Measurements from ENCODE around the gene PHKA2. TPM values are rescaled to one million over a fixed set of nuclear protein-coding genes. Genes with fewer than 3 reads are reported as not detected.
A peak's percentile ranks its signal among the peaks of the same experiment; 100 is the strongest.

The PHKA2 gene
- total RNA-seq, 1 experiment from 2014 or later: 24.6 TPM

GRCh38 chrX:18883961-18884765 lies 99.8 kb downstream of the PHKA2 start:
- H3K4me2 ChIP-seq (ENCODE audit: low read length): no peak overlapping the region
- H3K9ac ChIP-seq (ENCODE audit: low read length): no peak overlapping the region
- ChIA-PET POLR2A (ENCODE audit: unreplicated experiment) (no interaction called here), CTCF (no interaction called here)
- H3K9me2 ChIP-seq (replicated peaks; ENCODE audit: low read length): no peaks in the 10 kb centered on the region
- no peaks in the 10 kb centered on the region for H3K36me3 ChIP-seq (ENCODE audit: low read depth, low read length)
- no peak overlapping the region for H3K4me3 ChIP-seq (ENCODE audit: low read length)
- H3F3A ChIP-seq (ENCODE audit: low read length, unreplicated experiment): no peaks in the 10 kb centered on the region
- TF ChIP-seq EZH2phosphoT487 (IDR thresholded peaks at IDR 0.05; ENCODE audit: borderline replicate concordance, low read length) (no peak), EZH2 (IDR thresholded peaks at IDR 0.05; ENCODE audit: low read length, unreplicated experiment) (no peak)
- TF ChIP-seq, protein P1, sequence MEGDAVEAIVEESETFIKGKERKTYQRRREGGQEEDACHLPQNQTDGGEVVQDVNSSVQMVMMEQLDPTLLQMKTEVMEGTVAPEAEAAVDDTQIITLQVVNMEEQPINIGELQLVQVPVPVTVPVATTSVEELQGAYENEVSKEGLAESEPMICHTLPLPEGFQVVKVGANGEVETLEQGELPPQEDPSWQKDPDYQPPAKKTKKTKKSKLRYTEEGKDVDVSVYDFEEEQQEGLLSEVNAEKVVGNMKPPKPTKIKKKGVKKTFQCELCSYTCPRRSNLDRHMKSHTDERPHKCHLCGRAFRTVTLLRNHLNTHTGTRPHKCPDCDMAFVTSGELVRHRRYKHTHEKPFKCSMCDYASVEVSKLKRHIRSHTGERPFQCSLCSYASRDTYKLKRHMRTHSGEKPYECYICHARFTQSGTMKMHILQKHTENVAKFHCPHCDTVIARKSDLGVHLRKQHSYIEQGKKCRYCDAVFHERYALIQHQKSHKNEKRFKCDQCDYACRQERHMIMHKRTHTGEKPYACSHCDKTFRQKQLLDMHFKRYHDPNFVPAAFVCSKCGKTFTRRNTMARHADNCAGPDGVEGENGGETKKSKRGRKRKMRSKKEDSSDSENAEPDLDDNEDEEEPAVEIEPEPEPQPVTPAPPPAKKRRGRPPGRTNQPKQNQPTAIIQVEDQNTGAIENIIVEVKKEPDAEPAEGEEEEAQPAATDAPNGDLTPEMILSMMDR (conservative IDR thresholded peaks at IDR 0.05; ENCODE audit: low read depth, low read length): no peak
- intact Hi-C loops (cut with micrococcal nuclease): no loop called here
- H3K27me3 ChIP-seq (ENCODE audit: low read length): no peaks in the 10 kb centered on the region
- DNase-seq (no peak), ATAC-seq (no peak)
- H3K9me3 ChIP-seq (ENCODE audit: low read length): no peaks in the 10 kb centered on the region
- no peak overlapping the region for H3K27ac ChIP-seq (ENCODE audit: low read length)
- BruUV-seq (replicated peaks): no TSS peak
- peaks cover 20% of the 10 kb centered on the region for H3K4me1 ChIP-seq (ENCODE audit: insufficient read depth, low read length)
- H3K79me2 ChIP-seq (ENCODE audit: low read length): no peaks in the 10 kb centered on the region
- H4K20me1 ChIP-seq (ENCODE audit: low read length): no peaks in the 10 kb centered on the region
- H2AFZ ChIP-seq (ENCODE audit: low read length): no peak overlapping the region

DNA sequence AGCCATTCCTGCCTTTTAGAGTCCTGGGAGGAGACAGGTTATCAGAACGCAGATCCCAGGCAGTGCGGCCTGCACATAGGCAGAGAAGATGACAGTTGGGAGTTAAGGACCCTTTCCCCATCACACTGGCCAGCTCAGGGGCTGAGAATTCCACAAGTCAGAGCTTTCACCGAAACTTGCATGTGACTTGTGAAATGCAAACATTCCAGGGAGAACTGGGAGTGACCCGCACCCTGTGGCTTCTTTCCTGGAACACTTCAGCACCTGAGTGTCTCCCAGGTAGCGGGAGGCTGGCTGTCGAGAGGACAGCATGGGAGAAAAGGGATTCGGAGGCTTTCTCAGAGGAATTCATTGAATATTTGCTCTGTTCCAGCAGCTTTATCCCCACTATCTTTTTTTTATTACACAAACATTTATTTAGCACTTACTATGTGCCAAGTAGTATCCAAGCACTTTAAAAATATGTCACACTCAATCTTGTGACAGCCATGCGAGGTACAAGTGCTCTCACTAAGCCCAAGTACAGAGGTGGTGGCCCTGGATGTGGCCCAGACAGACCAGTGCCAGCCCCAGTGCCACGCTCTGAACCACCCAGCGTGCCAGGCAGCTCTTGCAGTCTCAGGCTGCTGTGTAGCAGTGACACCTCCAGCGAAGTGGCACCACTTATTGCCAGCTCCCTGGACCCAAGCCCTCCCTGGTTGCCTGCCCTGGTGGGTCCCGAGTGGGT lies 100.5 kb downstream of the PHKA2 start:
- H3F3A ChIP-seq (ENCODE audit: low read length, unreplicated experiment): no peaks in the 10 kb centered on the region
- no TSS peak for BruUV-seq (replicated peaks)
- CTCF ChIA-PET: no interaction called here

DNA sequence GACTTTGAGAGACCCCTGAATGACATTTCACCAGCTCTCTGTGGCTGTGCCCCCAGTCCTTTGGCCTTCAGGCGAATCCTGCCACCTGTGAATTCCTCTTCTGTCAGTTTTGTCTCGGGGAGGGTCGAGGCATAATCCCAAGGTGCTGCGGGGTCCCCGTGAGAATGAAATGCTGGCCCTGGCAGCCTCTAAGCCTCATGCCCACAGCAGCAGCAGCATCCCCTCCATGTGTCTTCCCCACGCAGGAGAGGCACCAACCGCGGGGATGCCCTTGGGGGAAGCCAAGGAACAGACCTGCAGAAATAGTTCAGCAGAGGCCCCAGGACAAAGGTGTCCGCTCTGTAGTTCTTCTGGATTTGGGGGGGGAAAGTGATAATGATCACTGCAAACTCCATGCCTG lies 104.8 kb downstream of the PHKA2 start:
- TF ChIP-seq EZH2 (IDR thresholded peaks at IDR 0.05; ENCODE audit: low read length, unreplicated experiment): no peak
- no peaks in the 10 kb centered on the region for H3K4me1 ChIP-seq (ENCODE audit: insufficient read depth, low read length)
- ChIA-PET POLR2A (ENCODE audit: unreplicated experiment) (no interaction called here), CTCF (no interaction called here)
- intact Hi-C loops (cut with micrococcal nuclease): no loop called here
- no peak overlapping the region for H3K4me3 ChIP-seq (ENCODE audit: low read length)
- no peaks in the 10 kb centered on the region for H3K9me3 ChIP-seq (ENCODE audit: low read length)
- H4K20me1 ChIP-seq (ENCODE audit: low read length): no peaks in the 10 kb centered on the region
- no peak overlapping the region for H2AFZ ChIP-seq (ENCODE audit: low read length)
- H3K27ac ChIP-seq (ENCODE audit: low read length): no peak overlapping the region
- no peaks in the 10 kb centered on the region for H3K27me3 ChIP-seq (ENCODE audit: low read length)
- no peaks in the 10 kb centered on the region for H3K9me2 ChIP-seq (replicated peaks; ENCODE audit: low read length)
- DNase-seq (no peak), ATAC-seq (no peak)
- H3K79me2 ChIP-seq (ENCODE audit: low read length): no peaks in the 10 kb centered on the region
- no peaks in the 10 kb centered on the region for H3F3A ChIP-seq (ENCODE audit: low read length, unreplicated experiment)
- no TSS peak for BruUV-seq (replicated peaks)
- no peak overlapping the region for H3K9ac ChIP-seq (ENCODE audit: low read length)
- H3K4me2 ChIP-seq (ENCODE audit: low read length): no peak overlapping the region
- no peaks in the 10 kb centered on the region for H3K36me3 ChIP-seq (ENCODE audit: low read depth, low read length)

More for the DNA sequence above, 100.5 kb downstream of the PHKA2 start:
- intact Hi-C loops (cut with micrococcal nuclease): no loop called here
- no peak overlapping the region for H3K4me3 ChIP-seq (ENCODE audit: low read length)
- no peak overlapping the region for H3K4me2 ChIP-seq (ENCODE audit: low read length)
- peak; percentile 19 for DNase-seq
- ATAC-seq: no peak
- H3K27ac ChIP-seq (ENCODE audit: low read length): no peak overlapping the region
- no peak for TF ChIP-seq EZH2 (IDR thresholded peaks at IDR 0.05; ENCODE audit: low read length, unreplicated experiment)
- H3K36me3 ChIP-seq (ENCODE audit: low read depth, low read length): no peaks in the 10 kb centered on the region
- no peaks in the 10 kb centered on the region for H4K20me1 ChIP-seq (ENCODE audit: low read length)
- no peaks in the 10 kb centered on the region for H3K27me3 ChIP-seq (ENCODE audit: low read length)
- peaks cover 20% of the 10 kb centered on the region for H3K4me1 ChIP-seq (ENCODE audit: insufficient read depth, low read length)
- H3K79me2 ChIP-seq (ENCODE audit: low read length): no peaks in the 10 kb centered on the region
- H3K9ac ChIP-seq (ENCODE audit: low read length): no peak overlapping the region
- H3K9me3 ChIP-seq (ENCODE audit: low read length): no peaks in the 10 kb centered on the region
- H3K9me2 ChIP-seq (replicated peaks; ENCODE audit: low read length): no peaks in the 10 kb centered on the region
- H2AFZ ChIP-seq (ENCODE audit: low read length): no peak overlapping the region
- POLR2A ChIA-PET (ENCODE audit: unreplicated experiment): no interaction called here

Data from PC-3 (cell line).